ENCODE measurements around the gene TMCC2. TPM values are rescaled to one million over a fixed set of nuclear protein-coding genes. Genes with fewer than 3 reads are reported as not detected.
"Not testable (repeated sequence)": the region's sequence is repeated elsewhere in the genome, so short reads cannot be mapped to it uniquely, and the experiment has no call there.

TMCC2 gene, protein sequence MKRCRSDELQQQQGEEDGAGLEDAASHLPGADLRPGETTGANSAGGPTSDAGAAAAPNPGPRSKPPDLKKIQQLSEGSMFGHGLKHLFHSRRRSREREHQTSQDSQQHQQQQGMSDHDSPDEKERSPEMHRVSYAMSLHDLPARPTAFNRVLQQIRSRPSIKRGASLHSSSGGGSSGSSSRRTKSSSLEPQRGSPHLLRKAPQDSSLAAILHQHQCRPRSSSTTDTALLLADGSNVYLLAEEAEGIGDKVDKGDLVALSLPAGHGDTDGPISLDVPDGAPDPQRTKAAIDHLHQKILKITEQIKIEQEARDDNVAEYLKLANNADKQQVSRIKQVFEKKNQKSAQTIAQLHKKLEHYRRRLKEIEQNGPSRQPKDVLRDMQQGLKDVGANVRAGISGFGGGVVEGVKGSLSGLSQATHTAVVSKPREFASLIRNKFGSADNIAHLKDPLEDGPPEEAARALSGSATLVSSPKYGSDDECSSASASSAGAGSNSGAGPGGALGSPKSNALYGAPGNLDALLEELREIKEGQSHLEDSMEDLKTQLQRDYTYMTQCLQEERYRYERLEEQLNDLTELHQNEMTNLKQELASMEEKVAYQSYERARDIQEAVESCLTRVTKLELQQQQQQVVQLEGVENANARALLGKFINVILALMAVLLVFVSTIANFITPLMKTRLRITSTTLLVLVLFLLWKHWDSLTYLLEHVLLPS
- total RNA-seq = 1 to 10 TPM; 6.8 to 8.9 TPM

DNA sequence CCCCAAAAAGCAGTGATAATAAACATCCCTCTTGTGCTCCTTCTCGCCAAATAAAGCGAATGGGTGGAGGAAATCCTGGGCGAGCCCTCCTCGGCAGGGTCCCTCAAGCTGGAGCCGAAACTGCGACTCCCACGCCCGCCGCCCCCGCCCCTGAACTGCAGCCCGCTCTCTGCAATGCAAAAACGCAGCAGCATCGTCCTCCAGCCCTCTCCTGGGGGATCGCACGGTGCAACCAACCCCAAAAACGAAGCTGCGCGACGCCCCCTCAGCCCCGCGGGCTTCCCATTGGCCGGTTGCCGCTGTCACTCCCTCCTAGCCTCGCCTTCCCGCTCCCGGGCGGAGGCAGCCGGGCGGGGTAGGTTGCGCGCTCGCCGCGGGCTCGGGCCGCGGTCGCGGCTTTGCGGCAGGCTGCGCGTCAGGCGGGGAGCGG, at the start of gene TMCC2:
TSS of gene TMCC2 (plus strand) at position 363 of the 430 bp plus-strand sequence. CDS start 619 bp downstream, outside the sequence.
- Histone ChIP-seq H3K4me3 (peak within 1 kb of the TSS; percentile 85), H3K27me3 (replicated peaks; ENCODE audit: insufficient read depth) (no peaks in the 10 kb centered on the region), H3K4me1 (ENCODE audit: control insufficient read depth in 1 of 2, low read depth in 2 of 2) (peaks cover 11 to 16% of the 10 kb centered on the region in 2 donors), H3K36me3 (no peaks in the 10 kb centered on the region), H3K9me3 (no peaks in the 10 kb centered on the region), H3K27ac (no peak within 1 kb of the TSS)
- TF ChIP-seq, protein P1, sequence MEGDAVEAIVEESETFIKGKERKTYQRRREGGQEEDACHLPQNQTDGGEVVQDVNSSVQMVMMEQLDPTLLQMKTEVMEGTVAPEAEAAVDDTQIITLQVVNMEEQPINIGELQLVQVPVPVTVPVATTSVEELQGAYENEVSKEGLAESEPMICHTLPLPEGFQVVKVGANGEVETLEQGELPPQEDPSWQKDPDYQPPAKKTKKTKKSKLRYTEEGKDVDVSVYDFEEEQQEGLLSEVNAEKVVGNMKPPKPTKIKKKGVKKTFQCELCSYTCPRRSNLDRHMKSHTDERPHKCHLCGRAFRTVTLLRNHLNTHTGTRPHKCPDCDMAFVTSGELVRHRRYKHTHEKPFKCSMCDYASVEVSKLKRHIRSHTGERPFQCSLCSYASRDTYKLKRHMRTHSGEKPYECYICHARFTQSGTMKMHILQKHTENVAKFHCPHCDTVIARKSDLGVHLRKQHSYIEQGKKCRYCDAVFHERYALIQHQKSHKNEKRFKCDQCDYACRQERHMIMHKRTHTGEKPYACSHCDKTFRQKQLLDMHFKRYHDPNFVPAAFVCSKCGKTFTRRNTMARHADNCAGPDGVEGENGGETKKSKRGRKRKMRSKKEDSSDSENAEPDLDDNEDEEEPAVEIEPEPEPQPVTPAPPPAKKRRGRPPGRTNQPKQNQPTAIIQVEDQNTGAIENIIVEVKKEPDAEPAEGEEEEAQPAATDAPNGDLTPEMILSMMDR (IDR thresholded peaks at IDR 0.05) = no peak
- peak; percentile 72 for ATAC-seq (ENCODE audit: insufficient number of reproducible peaks, low FRiP score, low read depth)
- DNase-seq (ENCODE audit: low spot score) = peak; percentile 52

DNA sequence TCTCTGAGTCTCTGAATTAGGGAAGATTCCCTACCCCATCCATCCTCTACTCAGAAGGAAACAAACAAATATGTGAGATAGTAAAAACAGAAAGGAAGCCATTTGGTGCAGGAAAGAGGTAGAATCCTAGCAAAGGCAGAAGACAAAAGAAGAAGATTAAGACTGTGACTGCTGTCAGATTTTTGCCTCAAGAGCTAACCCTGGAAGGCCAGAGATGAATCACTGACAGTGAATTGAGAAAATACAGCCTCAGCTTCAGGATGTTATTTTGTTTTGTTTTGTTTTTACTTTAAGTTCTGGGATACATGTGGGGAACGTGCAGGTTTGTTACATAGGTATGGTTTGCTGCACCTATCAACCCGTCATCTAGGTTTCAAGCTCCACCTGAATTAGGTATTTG, 47.9 kb upstream of the TMCC2 start:
- ATAC-seq (ENCODE audit: insufficient number of reproducible peaks, low FRiP score, low read depth) = no peak
- TF ChIP-seq, protein P1 (IDR thresholded peaks at IDR 0.05) = no peak
- H3K27ac ChIP-seq = no peak overlapping the region

DNA sequence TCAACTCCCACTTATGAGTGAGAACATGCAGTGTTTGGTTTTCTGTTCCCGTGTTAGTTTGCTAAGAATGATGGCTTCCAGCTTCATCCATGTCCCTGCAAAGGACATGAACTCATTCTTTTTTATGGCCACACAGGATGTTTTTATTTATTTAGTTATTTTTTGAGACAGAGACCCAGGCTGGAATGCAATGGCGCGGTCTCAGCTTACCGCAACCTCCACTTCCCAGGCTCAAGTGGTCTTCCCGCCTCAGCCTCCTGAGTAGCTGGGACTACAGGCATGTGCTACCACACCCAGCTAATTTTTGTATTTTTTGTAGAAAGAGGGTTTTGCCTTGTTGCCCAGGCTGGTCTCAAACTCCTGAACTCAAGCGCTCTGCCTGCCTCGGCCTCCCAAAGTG, 47.4 kb upstream of the TMCC2 start:
- H3K4me3 ChIP-seq; DNase-seq (ENCODE audit: low spot score); ATAC-seq (ENCODE audit: insufficient number of reproducible peaks, low FRiP score, low read depth); H3K36me3 ChIP-seq; H3K9me3 ChIP-seq; H3K27me3 ChIP-seq (replicated peaks; ENCODE audit: insufficient read depth); H3K27ac ChIP-seq: not testable (repeated sequence)
- H3K4me1 ChIP-seq (ENCODE audit: control insufficient read depth in 1 of 2, low read depth in 2 of 2) = peaks cover 10 to 22% of the 10 kb centered on the region in 2 donors

More for the DNA sequence above, 47.9 kb upstream of the TMCC2 start:
- Histone ChIP-seq H3K9me3 (no peaks in the 10 kb centered on the region), H3K27me3 (replicated peaks; ENCODE audit: insufficient read depth) (no peaks in the 10 kb centered on the region), H3K4me3 (no peak overlapping the region), H3K36me3 (no peaks in the 10 kb centered on the region), H3K4me1 (ENCODE audit: control insufficient read depth in 1 of 2, low read depth in 2 of 2) (peaks cover 14 to 27% of the 10 kb centered on the region in 2 donors)
- DNase-seq (ENCODE audit: low spot score) = no peak

DNA sequence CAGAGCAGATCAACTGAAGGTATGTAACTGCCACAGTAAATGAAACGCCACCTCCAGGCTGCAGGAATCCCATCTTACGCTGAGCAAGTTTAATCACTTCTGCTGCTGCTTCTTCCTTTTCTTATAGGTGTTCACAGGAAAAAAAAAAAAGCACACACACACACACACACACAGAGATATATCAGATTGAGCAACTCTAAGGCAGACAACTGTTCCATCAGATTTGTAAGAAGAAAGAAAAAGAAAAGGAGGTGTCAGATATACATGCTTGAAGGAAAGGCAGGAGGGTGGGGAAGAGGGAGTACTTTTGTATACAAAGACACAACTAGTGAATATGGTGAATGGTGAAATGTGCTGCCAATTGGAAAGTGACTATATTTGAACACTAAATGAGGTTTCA, 44.8 kb upstream of the TMCC2 start:
- ATAC-seq (ENCODE audit: insufficient number of reproducible peaks, low FRiP score, low read depth) (no peak), DNase-seq (ENCODE audit: low spot score) (no peak)
- H3K4me1 ChIP-seq (ENCODE audit: control insufficient read depth in 1 of 2, low read depth in 2 of 2) = peaks cover 6 to 14% of the 10 kb centered on the region in 2 donors
- no peaks in the 10 kb centered on the region for H3K27me3 ChIP-seq (replicated peaks; ENCODE audit: insufficient read depth)
- no peak overlapping the region for H3K27ac ChIP-seq
- no peak overlapping the region for H3K4me3 ChIP-seq
- no peaks in the 10 kb centered on the region for H3K9me3 ChIP-seq
- TF ChIP-seq, protein P1 (IDR thresholded peaks at IDR 0.05) = no peak
- no peaks in the 10 kb centered on the region for H3K36me3 ChIP-seq

DNA sequence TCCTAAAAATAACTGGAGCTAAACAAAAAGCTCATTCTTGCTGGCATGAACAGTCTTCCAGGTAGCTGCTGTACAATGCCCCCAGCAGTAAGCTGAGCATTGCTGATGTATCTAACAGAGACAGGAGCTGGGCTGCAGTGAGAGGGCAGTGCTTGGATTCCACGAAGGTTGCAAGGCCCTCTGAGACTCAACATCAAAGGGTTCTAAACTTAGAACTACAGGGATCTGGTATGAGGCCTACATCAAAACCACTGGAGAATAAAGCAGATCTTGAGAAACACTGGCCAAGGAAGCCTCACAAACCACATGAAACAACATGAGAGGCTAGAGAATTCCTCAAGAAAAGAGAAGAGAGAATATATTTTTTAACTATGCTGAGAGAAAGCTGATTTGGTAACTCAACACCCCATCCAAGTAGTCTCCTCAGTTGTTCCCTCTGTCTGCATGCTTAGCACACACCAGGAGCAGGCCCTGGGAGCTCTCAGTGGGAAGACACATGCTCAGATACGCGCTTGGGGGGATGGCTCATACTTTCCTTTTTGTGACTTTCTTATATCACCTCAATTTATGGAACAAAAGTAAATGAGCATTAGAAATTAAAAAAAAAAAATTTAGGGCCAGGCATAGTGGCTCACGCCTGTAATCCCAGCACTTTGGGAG, 43.9 kb upstream of the TMCC2 start:
- Histone ChIP-seq H3K36me3 (no peaks in the 10 kb centered on the region), H3K9me3 (no peaks in the 10 kb centered on the region), H3K27me3 (replicated peaks; ENCODE audit: insufficient read depth) (no peaks in the 10 kb centered on the region), H3K4me1 (ENCODE audit: control insufficient read depth in 1 of 2, low read depth in 2 of 2) (peaks cover 6 to 16% of the 10 kb centered on the region in 2 donors), H3K4me3 (no peak overlapping the region), H3K27ac (no peak overlapping the region)
- DNase-seq (ENCODE audit: low spot score) (no peak), ATAC-seq (ENCODE audit: insufficient number of reproducible peaks, low FRiP score, low read depth) (no peak)
- TF ChIP-seq, protein P1 (IDR thresholded peaks at IDR 0.05) = no peak

All from thoracic aorta (tissue), 2 donors.